ENCODE data around the gene CYTH4.

DNA sequence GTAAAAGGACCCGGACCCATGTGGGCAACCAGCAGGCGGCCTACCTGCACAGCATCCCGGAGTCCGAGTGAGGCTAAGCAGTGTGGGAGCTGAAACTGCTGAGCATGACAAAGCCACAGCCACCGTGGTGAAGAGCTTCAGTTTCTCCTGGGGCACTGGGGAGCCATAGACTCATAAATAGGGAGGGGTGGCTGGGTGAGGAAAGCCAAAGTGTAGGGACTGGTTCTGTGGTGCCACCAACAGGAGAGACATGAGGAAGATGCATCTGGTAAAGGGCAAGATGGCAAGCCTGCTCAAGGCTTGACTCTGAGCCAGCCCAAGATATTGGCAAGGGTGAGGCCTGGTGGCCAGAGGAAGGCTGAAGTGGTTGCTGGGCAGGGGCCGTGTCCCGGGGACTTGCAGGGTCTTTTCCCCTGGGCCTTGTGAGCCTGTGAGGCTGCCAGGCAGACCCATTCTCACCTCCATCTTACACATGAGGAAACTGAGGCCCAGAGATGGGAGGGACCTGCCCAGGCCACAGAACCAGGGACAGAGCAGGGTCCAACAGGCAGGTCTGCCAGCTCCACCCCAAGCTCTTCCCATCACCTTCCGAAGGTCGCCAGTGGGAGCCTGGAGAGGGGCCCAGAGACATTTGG, 30.4 kb downstream of the CYTH4 start:
- TF ChIP-seq FOSL1 (IDR thresholded peaks at IDR 0.05; ENCODE audit: low read depth) (no peak), POLR2A (IDR thresholded peaks at IDR 0.05; ENCODE audit: borderline replicate concordance, extremely low read depth, insufficient read depth, insufficient read length) (no peak), SIN3A (IDR thresholded peaks at IDR 0.05; ENCODE audit: low read depth) (no peak), POLR2AphosphoS5 (IDR thresholded peaks at IDR 0.05; ENCODE audit: low read depth, low read length) (no peak), EZH2 (IDR thresholded peaks at IDR 0.05) (no peak), ZNF274 (IDR thresholded peaks at IDR 0.05; ENCODE audit: low read depth, low read length) (no peak), ZFX (IDR thresholded peaks at IDR 0.05) (no peak), SRF (IDR thresholded peaks at IDR 0.05; ENCODE audit: low read depth) (no peak), EZH2phosphoT487 (IDR thresholded peaks at IDR 0.05; ENCODE audit: borderline replicate concordance) (no peak), ELF1 (IDR thresholded peaks at IDR 0.05; ENCODE audit: borderline replicate concordance, low read depth) (no peak)
- TF ChIP-seq, protein P1, sequence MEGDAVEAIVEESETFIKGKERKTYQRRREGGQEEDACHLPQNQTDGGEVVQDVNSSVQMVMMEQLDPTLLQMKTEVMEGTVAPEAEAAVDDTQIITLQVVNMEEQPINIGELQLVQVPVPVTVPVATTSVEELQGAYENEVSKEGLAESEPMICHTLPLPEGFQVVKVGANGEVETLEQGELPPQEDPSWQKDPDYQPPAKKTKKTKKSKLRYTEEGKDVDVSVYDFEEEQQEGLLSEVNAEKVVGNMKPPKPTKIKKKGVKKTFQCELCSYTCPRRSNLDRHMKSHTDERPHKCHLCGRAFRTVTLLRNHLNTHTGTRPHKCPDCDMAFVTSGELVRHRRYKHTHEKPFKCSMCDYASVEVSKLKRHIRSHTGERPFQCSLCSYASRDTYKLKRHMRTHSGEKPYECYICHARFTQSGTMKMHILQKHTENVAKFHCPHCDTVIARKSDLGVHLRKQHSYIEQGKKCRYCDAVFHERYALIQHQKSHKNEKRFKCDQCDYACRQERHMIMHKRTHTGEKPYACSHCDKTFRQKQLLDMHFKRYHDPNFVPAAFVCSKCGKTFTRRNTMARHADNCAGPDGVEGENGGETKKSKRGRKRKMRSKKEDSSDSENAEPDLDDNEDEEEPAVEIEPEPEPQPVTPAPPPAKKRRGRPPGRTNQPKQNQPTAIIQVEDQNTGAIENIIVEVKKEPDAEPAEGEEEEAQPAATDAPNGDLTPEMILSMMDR (IDR thresholded peaks at IDR 0.05 in 2 of 3, conservative IDR thresholded peaks at IDR 0.05 in 1 of 3; ENCODE audit: borderline replicate concordance in 1 of 3, insufficient read depth in 1 of 3, low read depth in 2 of 3, low read length in 2 of 3), result no peak
- TF ChIP-seq, protein P2, sequence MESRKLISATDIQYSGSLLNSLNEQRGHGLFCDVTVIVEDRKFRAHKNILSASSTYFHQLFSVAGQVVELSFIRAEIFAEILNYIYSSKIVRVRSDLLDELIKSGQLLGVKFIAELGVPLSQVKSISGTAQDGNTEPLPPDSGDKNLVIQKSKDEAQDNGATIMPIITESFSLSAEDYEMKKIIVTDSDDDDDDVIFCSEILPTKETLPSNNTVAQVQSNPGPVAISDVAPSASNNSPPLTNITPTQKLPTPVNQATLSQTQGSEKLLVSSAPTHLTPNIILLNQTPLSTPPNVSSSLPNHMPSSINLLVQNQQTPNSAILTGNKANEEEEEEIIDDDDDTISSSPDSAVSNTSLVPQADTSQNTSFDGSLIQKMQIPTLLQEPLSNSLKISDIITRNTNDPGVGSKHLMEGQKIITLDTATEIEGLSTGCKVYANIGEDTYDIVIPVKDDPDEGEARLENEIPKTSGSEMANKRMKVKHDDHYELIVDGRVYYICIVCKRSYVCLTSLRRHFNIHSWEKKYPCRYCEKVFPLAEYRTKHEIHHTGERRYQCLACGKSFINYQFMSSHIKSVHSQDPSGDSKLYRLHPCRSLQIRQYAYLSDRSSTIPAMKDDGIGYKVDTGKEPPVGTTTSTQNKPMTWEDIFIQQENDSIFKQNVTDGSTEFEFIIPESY (IDR thresholded peaks at IDR 0.05; ENCODE audit: extremely low read depth, insufficient replicate concordance, low read length), result no peak
- TF ChIP-seq, protein P3, sequence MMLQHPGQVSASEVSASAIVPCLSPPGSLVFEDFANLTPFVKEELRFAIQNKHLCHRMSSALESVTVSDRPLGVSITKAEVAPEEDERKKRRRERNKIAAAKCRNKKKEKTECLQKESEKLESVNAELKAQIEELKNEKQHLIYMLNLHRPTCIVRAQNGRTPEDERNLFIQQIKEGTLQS (IDR thresholded peaks at IDR 0.05), result no peak
- TF ChIP-seq, protein P4, sequence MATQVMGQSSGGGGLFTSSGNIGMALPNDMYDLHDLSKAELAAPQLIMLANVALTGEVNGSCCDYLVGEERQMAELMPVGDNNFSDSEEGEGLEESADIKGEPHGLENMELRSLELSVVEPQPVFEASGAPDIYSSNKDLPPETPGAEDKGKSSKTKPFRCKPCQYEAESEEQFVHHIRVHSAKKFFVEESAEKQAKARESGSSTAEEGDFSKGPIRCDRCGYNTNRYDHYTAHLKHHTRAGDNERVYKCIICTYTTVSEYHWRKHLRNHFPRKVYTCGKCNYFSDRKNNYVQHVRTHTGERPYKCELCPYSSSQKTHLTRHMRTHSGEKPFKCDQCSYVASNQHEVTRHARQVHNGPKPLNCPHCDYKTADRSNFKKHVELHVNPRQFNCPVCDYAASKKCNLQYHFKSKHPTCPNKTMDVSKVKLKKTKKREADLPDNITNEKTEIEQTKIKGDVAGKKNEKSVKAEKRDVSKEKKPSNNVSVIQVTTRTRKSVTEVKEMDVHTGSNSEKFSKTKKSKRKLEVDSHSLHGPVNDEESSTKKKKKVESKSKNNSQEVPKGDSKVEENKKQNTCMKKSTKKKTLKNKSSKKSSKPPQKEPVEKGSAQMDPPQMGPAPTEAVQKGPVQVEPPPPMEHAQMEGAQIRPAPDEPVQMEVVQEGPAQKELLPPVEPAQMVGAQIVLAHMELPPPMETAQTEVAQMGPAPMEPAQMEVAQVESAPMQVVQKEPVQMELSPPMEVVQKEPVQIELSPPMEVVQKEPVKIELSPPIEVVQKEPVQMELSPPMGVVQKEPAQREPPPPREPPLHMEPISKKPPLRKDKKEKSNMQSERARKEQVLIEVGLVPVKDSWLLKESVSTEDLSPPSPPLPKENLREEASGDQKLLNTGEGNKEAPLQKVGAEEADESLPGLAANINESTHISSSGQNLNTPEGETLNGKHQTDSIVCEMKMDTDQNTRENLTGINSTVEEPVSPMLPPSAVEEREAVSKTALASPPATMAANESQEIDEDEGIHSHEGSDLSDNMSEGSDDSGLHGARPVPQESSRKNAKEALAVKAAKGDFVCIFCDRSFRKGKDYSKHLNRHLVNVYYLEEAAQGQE (IDR thresholded peaks at IDR 0.05; ENCODE audit: low read depth), result no peak

Data from HCT116 (cell line).